Sigmoid colon (tissue), 4 donors: ENCODE results near the gene SLC13A4.

Experiments used
- EP300 ChIP-seq, 4 donors: sonication (generic); formaldehyde crosslinking; IDR thresholded peaks; one replicate each; pipeline ENCODE4 v1.6.1; 2017; ENCODE audit warnings: antibody characterized with exemption in 4 of 4
- POLR2AphosphoS5 ChIP-seq, 4 donors: sonication (generic); formaldehyde crosslinking; IDR thresholded peaks; one replicate each; pipeline ENCODE4 v1.6.1; 2017; ENCODE audit warnings: antibody characterized with exemption in 4 of 4

DNA sequence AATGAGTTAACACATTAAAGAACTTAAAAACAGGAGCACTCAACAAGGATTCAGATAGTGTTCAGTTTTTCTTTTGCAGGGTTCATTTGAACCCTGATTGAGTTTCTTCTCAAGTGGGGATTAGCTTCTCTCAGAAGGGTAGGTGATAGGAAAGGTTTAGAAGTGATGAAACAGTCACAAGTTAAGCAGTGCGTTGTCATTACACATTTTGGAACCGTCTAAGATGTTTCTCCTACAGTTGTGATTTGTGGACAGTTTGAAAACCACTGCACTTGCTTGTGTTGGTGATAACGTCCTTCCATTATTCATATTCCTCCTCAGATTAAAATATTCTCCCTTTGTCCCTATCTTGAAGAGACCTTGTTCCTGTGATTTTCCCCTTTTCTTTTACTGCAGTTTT, 62.9 kb downstream of the SLC13A4 start:
- TF ChIP-seq POLR2AphosphoS5 (IDR thresholded peaks at IDR 0.05): no peak
- no peak for TF ChIP-seq EP300 (IDR thresholded peaks at IDR 0.05)
